Measurements from ENCODE around the gene ZDHHC11.
"Not testable (repeated sequence)": the region's sequence is repeated elsewhere in the genome, so short reads cannot be mapped to it uniquely, and the experiment has no call there.

The ZDHHC11 gene

DNA sequence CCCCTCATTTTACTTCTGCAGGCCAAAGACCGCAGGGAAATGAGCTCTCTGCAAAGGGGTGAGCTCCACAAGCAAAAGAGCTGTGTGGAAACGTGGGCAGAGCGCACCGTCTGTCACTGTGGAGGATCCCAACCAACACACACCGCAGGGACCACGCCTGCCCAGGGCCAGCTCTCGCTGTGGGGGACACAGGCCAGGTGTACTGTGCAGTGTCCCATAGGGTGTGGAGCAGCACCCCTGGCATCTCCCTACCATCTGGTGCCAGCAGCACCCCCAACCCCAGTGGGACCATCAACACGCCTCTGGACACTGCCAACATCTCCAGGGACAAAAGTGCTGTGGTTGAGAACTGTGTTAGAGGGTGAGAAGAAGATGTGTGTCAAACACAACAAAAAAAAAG lies 27.9 kb upstream of the ZDHHC11 start:
- not testable (repeated sequence) for DNase-seq

- no peak for DNase-seq
Observed at GRCh38 chr5:878125-878524, 27.3 kb upstream of the ZDHHC11 start.

GRCh38 chr5:876398-877365 lies 25.9 kb upstream of the ZDHHC11 start:
- DNase-seq, result no peak

GRCh38 chr5:875931-876330 lies 25.1 kb upstream of the ZDHHC11 start:
- no peak for DNase-seq

DNA sequence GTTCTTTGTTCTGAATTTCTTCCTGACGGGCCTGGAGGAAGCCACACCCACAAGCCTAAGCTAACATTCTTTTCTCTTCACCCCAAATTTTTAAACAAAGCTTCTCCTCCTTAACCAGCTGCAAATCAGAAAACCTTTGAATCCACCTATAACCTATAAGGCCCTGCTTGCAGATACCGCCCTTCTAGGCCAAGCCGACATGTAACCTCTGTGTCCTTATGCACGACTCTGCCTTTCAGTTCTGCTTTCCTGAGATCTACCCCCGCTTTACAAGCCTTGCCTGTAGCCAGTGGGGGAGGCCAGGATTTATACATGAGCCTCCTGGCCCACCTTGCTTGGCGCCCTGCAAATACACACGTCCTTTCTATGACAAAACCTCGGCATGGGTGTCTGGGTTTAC lies 22.5 kb upstream of the ZDHHC11 start:
- DNase-seq, result no peak

DNA sequence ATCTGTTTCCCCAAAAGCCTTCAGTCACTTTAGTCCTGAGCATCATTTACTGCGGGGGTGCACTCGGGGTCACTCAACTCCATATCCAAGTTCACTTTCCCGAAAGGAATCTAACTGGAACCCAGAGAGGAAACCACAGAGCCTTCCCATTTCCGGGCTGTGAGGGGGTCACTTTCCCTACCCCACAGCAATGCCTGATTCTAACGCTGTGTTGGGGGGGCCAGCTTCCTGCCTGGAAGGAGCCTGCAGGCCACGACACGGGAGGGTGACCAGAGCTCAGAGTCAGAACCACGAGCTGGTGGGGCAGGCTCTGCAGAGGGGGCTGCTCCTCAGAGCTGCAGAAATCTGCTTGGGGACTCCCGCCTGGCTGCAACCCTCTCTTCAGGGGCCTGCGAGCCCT lies 21.5 kb upstream of the ZDHHC11 start:
- DNase-seq, result no peak

GRCh38 chr5:871596-872298 lies 21.0 kb upstream of the ZDHHC11 start:
- DNase-seq, result no peak

- no peak for DNase-seq
Observed at GRCh38 chr5:870956-871355, 20.2 kb upstream of the ZDHHC11 start.

- DNase-seq, result no peak
Observed at GRCh38 chr5:868428-869135, 17.8 kb upstream of the ZDHHC11 start.

GRCh38 chr5:867300-867870 lies 16.6 kb upstream of the ZDHHC11 start:
- no peak for DNase-seq

DNA sequence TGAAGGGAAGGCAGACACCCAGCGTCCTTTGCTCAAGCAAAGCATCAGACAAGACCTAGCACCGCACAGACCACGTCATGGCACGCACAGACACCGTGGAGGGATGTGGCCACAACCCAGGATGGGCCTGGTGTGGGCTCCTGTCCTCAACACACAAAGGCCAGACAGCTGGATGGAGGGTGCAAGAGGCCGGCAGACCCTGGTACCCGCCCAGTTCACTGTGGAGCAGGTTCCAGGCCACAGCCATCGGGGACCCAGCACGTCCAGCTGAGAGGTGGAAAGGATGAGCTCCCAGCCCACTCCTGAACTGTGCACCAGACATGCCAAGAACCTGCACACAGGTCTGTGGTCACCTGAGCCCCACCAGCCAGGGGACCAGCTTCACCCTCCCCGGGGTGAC lies 15.0 kb upstream of the ZDHHC11 start:
- DNase-seq, result no peak

- DNase-seq, result no peak
Observed at GRCh38 chr5:865168-865521, 14.4 kb upstream of the ZDHHC11 start.

GRCh38 chr5:864492-865167 lies 13.8 kb upstream of the ZDHHC11 start:
- no peak for DNase-seq

GRCh38 chr5:863244-863805 lies 12.5 kb upstream of the ZDHHC11 start:
- DNase-seq, result no peak

GRCh38 chr5:862367-863243 lies 11.8 kb upstream of the ZDHHC11 start:
- no peak for DNase-seq

GRCh38 chr5:861442-862366 lies 10.9 kb upstream of the ZDHHC11 start:
- no peak for DNase-seq

DNA sequence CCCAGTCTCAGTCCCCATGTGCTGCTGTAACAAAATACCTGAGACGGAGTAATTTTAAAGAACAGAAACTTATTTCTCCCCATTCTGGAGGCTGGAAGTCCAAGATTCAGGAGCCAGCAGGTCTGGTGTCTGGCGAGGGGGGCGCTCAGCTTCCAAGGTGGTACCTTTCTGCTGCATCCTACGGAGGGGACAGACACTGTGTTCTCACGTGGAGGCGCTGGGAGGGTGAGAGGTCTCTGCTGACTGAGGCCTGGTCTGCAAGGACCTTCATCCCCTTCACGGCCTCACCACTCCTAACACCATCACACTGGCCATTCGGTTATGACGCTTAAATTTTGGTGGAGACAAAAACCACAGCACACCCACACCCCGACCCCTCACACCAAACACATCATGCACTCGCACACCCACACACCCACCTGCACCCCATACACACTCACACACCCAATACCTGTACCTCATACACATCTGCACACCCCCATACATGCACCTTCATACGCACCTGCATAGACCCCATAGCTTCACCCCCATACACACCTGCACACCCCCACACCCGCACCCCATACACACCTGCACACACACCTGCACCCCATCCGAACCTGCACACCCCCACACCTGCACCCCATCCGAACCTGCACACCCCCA lies 9.8 kb upstream of the ZDHHC11 start:
- no peak for DNase-seq

DNA sequence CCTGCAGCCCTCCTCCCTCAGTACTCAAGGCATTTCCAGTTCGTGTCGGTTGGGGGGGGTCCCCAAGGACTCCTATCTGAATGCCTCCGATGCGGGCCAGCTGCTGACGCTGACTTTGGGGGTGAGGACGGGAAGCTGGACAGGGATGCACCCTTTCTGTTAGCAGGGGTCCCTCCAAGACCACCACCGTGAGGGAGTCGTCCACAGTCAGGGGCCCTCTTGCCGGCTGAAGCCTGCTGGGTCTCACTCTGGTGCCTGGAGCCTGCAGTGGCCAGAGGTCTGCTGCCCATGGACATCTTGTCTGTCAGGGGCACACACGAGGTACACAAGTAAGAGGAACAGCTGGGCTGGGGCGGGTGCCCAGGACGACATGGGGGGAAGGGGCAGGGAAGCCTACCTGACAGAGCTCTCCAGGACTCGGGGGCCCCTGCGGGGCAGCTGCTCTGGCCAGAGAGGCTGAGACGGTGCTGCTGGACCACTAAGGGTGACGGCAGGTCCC lies 9.1 kb upstream of the ZDHHC11 start:
- DNase-seq, result no peak

- no peak for DNase-seq
Observed at GRCh38 chr5:859391-859790, 8.6 kb upstream of the ZDHHC11 start.

All from KG1 (cell line).